HG03064 (cell line): Measurements from ENCODE around the gene SHROOM3.

Experiments used
- ATAC-seq: cut with Tn5 transposase; IDR thresholded peaks from one replicate; pipeline ENCODE4 v1.9.1; 2021; ENCODE audit warnings: low read depth; ENCODE audit not compliant: unreplicated experiment

Gene SHROOM3

GRCh38 chr4:76535603-76536372 lies 100.8 kb downstream of the SHROOM3 start:
- ATAC-seq = no peak

GRCh38 chr4:76536373-76536689 lies 101.3 kb downstream of the SHROOM3 start:
- no peak for ATAC-seq

- no peak for ATAC-seq
Measured at GRCh38 chr4:76538296-76538695, 103.3 kb downstream of the SHROOM3 start.

- no peak for ATAC-seq
Measured at GRCh38 chr4:76539979-76540378, 105.0 kb downstream of the SHROOM3 start.

- ATAC-seq = no peak
Measured at GRCh38 chr4:76540486-76540885, 105.5 kb downstream of the SHROOM3 start.

- no peak for ATAC-seq
Measured at GRCh38 chr4:76543378-76543777, 108.3 kb downstream of the SHROOM3 start.

GRCh38 chr4:76544725-76545124 lies 109.7 kb downstream of the SHROOM3 start:
- no peak for ATAC-seq

- ATAC-seq = no peak
Measured at GRCh38 chr4:76545226-76545884, 110.3 kb downstream of the SHROOM3 start.

GRCh38 chr4:76546327-76546726 lies 111.3 kb downstream of the SHROOM3 start:
- no peak for ATAC-seq

- no peak for ATAC-seq
Measured at GRCh38 chr4:76546759-76547742, 112.0 kb downstream of the SHROOM3 start.

- no peak for ATAC-seq
Measured at GRCh38 chr4:76548704-76549103, 113.7 kb downstream of the SHROOM3 start.

GRCh38 chr4:76549765-76550164 lies 114.7 kb downstream of the SHROOM3 start:
- ATAC-seq = no peak

- no peak for ATAC-seq
Measured at GRCh38 chr4:76550966-76551780, 116.1 kb downstream of the SHROOM3 start.

- no peak for ATAC-seq
Measured at GRCh38 chr4:76554630-76555029, 119.6 kb downstream of the SHROOM3 start.

GRCh38 chr4:76556452-76556851 lies 121.4 kb downstream of the SHROOM3 start:
- ATAC-seq = no peak

GRCh38 chr4:76558396-76559235 lies 123.6 kb downstream of the SHROOM3 start:
- ATAC-seq = no peak

- ATAC-seq = no peak
Measured at GRCh38 chr4:76559236-76560071, 124.4 kb downstream of the SHROOM3 start.

- ATAC-seq = no peak
Measured at GRCh38 chr4:76562161-76562560, 127.1 kb downstream of the SHROOM3 start.
